ENCODE measurements around the gene GNAQ. TPM values are rescaled to one million over a fixed set of nuclear protein-coding genes. Genes with fewer than 3 reads are reported as not detected.

The GNAQ gene
- polyA plus RNA-seq, 1 donor (not counting 4 experiments of a cell fraction or from before 2014, with no cell fraction given): 64.3 TPM

DNA sequence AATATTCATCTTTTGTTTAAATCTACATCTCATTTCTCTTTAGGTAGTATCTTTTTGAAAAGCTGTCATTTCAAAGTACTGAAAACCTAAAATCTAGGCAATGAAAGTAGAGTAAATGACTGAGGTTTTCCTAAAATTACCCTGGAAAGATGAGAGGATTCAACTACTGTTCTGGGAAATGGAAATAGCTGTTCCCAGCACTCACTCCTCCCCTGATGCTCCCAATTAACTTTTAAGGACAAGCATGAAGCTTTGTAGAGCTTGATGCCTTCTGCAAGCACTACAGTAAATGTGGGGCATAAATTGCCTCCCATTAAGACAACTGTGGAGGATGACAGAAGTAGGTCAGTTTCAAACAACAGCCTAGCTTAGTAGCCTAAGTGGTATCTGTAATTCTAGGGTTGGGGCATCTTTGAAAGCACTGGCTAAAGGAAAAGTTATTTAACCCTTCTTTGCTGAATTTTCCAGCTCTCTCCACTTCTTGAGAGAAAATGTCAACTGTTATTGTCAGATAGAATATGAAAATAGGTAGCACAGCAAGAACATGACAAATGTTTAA lies 283.3 kb downstream of the GNAQ start:
- H2AFZ ChIP-seq (ENCODE audit: control insufficient read depth, low read length): no peak overlapping the region
- H3K9me1 ChIP-seq (ENCODE audit: control insufficient read depth, extremely low read depth, insufficient read depth, low read length): no peaks in the 10 kb centered on the region
- H3K79me2 ChIP-seq (ENCODE audit: control insufficient read depth, insufficient read depth, low read length): no peaks in the 10 kb centered on the region
- H3K4me1 ChIP-seq (ENCODE audit: control insufficient read depth, extremely low read depth, insufficient read depth, low read length): peaks cover 7% of the 10 kb centered on the region
- no peak overlapping the region for H3K9ac ChIP-seq (ENCODE audit: control insufficient read depth, extremely low read depth, insufficient read depth, low read length)
- H3K27ac ChIP-seq (ENCODE audit: control insufficient read depth, insufficient read depth, low read length): no peak overlapping the region
- dilution Hi-C loops (cut with MboI; ENCODE audit: extremely low pct_ligation_motif_present, low sequenced_read_pairs): no loop called here
- H3K4me2 ChIP-seq (ENCODE audit: control insufficient read depth, extremely low read depth, insufficient read depth, low read depth, low read length): no peak overlapping the region
- TF ChIP-seq, protein P1, sequence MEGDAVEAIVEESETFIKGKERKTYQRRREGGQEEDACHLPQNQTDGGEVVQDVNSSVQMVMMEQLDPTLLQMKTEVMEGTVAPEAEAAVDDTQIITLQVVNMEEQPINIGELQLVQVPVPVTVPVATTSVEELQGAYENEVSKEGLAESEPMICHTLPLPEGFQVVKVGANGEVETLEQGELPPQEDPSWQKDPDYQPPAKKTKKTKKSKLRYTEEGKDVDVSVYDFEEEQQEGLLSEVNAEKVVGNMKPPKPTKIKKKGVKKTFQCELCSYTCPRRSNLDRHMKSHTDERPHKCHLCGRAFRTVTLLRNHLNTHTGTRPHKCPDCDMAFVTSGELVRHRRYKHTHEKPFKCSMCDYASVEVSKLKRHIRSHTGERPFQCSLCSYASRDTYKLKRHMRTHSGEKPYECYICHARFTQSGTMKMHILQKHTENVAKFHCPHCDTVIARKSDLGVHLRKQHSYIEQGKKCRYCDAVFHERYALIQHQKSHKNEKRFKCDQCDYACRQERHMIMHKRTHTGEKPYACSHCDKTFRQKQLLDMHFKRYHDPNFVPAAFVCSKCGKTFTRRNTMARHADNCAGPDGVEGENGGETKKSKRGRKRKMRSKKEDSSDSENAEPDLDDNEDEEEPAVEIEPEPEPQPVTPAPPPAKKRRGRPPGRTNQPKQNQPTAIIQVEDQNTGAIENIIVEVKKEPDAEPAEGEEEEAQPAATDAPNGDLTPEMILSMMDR (optimal IDR thresholded peaks at IDR 0.05 in 1 of 3, IDR thresholded peaks at IDR 0.05 in 1 of 3, conservative IDR thresholded peaks at IDR 0.05 in 1 of 3; ENCODE audit: extremely low read depth in 1 of 3, insufficient read depth in 2 of 3, low read length in 3 of 3): no peak
- no peaks in the 10 kb centered on the region for H3K9me3 ChIP-seq (ENCODE audit: control insufficient read depth, low read depth, low read length)
- peaks cover 0 to 2% of the 10 kb centered on the region in 2 experiments for H3K36me3 ChIP-seq (ENCODE audit: control insufficient read depth in 2 of 2, extremely low read depth in 1 of 2, insufficient read depth in 2 of 2, low read length in 2 of 2)
- H3K27me3 ChIP-seq (ENCODE audit: control insufficient read depth, extremely low read depth, insufficient read depth, low read length): no peaks in the 10 kb centered on the region
- DNase-seq (ENCODE audit: low read depth, low spot score) (no peak), FAIRE-seq (no peak)
- no peaks in the 10 kb centered on the region for H4K20me1 ChIP-seq (ENCODE audit: control insufficient read depth, extremely low read depth, insufficient read depth, low read length)
- H3K4me3 ChIP-seq (ENCODE audit: control insufficient read depth in 2 of 3, extremely low read depth in 1 of 3, insufficient read depth in 2 of 3, low read depth in 1 of 3, low read length in 3 of 3): no peak overlapping the region

DNA sequence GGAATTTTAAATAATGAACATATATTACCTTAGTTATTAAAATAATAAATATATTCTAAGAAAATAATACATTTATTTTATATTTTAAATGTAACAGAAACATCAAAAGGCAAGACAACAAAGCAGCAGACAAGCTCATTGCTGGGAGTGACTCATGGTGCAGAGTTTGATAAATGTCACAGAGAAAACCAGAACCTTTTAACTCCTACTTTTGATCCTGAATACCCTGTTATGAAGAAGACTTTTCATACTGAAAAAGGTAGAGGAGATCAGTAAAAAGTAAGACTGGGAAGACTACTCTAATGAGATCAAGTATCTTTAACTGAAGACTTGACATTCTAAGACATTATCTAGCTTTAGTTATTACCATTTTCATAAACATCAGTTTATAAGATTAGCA lies 284.4 kb downstream of the GNAQ start:
- H3K9me1 ChIP-seq (ENCODE audit: control insufficient read depth, extremely low read depth, insufficient read depth, low read length): no peaks in the 10 kb centered on the region
- H3K4me3 ChIP-seq (ENCODE audit: control insufficient read depth in 2 of 3, extremely low read depth in 1 of 3, insufficient read depth in 2 of 3, low read depth in 1 of 3, low read length in 3 of 3): no peak overlapping the region
- no peak overlapping the region for H3K4me2 ChIP-seq (ENCODE audit: control insufficient read depth, extremely low read depth, insufficient read depth, low read depth, low read length)
- peaks cover 0 to 2% of the 10 kb centered on the region in 2 experiments for H3K36me3 ChIP-seq (ENCODE audit: control insufficient read depth in 2 of 2, extremely low read depth in 1 of 2, insufficient read depth in 2 of 2, low read length in 2 of 2)
- no peak overlapping the region for H2AFZ ChIP-seq (ENCODE audit: control insufficient read depth, low read length)
- H3K27ac ChIP-seq (ENCODE audit: control insufficient read depth, insufficient read depth, low read length): no peak overlapping the region
- H3K9me3 ChIP-seq (ENCODE audit: control insufficient read depth, low read depth, low read length): no peaks in the 10 kb centered on the region
- dilution Hi-C loops (cut with MboI; ENCODE audit: extremely low pct_ligation_motif_present, low sequenced_read_pairs): no loop called here
- no peaks in the 10 kb centered on the region for H3K27me3 ChIP-seq (ENCODE audit: control insufficient read depth, extremely low read depth, insufficient read depth, low read length)
- H3K4me1 ChIP-seq (ENCODE audit: control insufficient read depth, extremely low read depth, insufficient read depth, low read length): peaks cover 7% of the 10 kb centered on the region
- H4K20me1 ChIP-seq (ENCODE audit: control insufficient read depth, extremely low read depth, insufficient read depth, low read length): no peaks in the 10 kb centered on the region
- FAIRE-seq (no peak), DNase-seq (ENCODE audit: low read depth, low spot score) (no peak)
- TF ChIP-seq EZH2 (IDR thresholded peaks at IDR 0.05; ENCODE audit: low read length): no peak
- TF ChIP-seq, protein P1 (optimal IDR thresholded peaks at IDR 0.05 in 1 of 3, IDR thresholded peaks at IDR 0.05 in 1 of 3, conservative IDR thresholded peaks at IDR 0.05 in 1 of 3; ENCODE audit: extremely low read depth in 1 of 3, insufficient read depth in 2 of 3, low read length in 3 of 3): no peak
- no peaks in the 10 kb centered on the region for H3K79me2 ChIP-seq (ENCODE audit: control insufficient read depth, insufficient read depth, low read length)
- H3K9ac ChIP-seq (ENCODE audit: control insufficient read depth, extremely low read depth, insufficient read depth, low read length): no peak overlapping the region

Measured in keratinocyte (primary cell).